ENCODE results near the gene GBE1. TPM values are rescaled to one million over a fixed set of nuclear protein-coding genes. Genes with fewer than 3 reads are reported as not detected.

GBE1 gene
- total RNA-seq, 1 donor from 2014 or later = 27.3 TPM

DNA sequence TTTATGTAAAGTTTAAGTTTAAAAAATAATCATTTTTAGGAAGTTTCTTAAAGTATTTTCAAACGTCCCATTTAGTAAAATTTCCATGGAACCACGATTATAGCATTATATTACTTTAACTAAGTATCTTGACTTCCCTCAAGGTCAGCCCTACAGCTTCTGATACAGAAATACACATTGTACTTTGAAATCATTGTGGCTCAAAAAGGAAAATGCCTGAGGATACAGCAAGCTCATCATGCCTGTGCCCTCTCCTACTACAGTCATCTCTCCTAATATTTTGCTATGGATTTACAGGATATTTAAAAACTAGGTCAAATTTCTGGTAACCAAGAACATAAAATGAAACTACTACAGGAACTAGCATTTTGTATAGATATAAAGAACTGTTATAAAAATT lies 51.8 kb downstream of the GBE1 start:
- ATAC-seq (no peak), DNase-seq (ENCODE audit: low spot score) (no peak)

GRCh38 chr3:81707996-81708395 lies 53.4 kb downstream of the GBE1 start:
- ATAC-seq = no peak
- no peak for DNase-seq (ENCODE audit: low spot score)

DNA sequence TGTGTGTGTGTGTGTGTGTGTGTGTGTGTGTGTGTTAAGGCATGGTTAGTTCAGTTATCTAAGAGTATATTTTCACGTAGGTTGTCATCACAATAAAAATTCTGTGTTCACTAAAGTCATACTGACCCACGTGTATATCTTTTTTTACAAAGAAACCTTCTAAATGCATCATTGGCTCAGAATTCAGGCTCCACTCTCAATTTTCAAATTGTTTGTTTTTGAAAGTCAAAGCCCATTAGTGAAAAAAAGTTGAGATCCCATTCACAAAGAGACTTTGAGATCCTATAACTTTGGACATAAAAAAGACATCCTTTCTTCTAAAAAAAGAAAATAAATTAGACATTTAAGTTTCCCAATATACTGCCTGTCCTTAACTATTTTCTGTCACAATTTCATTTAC lies 59.3 kb downstream of the GBE1 start:
- DNase-seq (ENCODE audit: low spot score) (no peak), ATAC-seq (no peak)

- no peak for ATAC-seq
Measured at GRCh38 chr3:81699536-81700320, 61.7 kb downstream of the GBE1 start.

DNA sequence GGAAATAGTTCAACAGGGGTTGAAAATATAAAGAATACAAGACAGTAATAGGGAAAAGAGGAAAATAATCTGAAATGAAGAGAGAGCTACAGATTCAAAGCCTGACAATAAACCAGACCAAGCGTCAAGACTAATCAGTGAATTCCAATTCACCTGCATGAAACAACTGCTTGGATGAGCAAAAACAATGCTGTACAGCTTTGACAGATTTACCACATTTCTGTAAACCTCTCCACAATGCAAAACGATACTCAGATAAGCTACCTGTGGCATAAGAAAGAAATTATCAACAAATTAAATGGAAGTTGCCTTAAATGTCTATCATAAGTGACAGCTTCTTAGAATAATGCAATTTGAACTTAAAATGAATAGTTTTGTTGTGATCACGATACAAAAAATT lies 65.4 kb downstream of the GBE1 start:
- DNase-seq (ENCODE audit: low spot score) = no peak

More at GRCh38 chr3:81699536-81700320, 61.7 kb downstream of the GBE1 start:
- DNase-seq (ENCODE audit: low spot score) = no peak

DNA sequence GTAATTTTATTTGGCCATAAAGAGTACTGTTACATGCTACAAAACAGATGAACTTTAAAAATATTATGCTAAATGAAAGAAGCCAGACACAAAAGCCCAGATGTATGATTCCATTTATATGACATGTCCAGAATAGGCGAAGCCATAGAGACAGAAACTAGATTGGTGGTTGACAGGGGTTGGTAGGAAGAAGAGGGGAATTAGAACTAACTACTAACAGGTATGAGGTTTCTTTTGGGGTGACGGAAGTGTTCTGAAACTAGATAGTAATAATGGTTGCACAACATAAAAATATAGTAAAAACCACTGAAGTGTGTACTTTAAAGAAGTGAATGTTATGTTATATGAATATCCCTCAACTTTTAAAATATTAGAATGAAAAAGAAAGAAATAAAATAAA lies 66.1 kb downstream of the GBE1 start:
- no peak for DNase-seq (ENCODE audit: low spot score)
- ATAC-seq = no peak

More for the DNA sequence above, 65.4 kb downstream of the GBE1 start:
- no peak for ATAC-seq

- ATAC-seq = no peak
- DNase-seq (ENCODE audit: low spot score) = no peak
Measured at GRCh38 chr3:81694662-81695061, 66.8 kb downstream of the GBE1 start.

DNA sequence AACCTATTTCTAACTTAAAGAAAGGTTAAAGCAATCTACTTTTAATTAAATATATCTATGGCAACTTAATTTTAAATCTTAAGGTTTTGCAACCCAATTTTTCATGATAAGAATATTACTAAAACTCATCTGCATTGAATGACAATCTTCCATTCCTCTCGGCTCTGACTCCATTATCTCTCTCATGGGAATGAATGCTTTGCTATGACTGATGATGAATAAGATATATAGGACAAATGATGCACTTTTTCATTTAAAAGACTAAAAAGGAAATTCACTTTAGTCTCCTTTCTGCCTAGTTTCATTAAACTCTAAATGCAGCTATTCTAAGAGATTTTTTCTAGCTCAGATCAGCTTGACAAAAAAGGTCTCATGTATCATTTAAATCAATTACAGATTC lies 68.7 kb downstream of the GBE1 start:
- ATAC-seq = no peak
- no peak for DNase-seq (ENCODE audit: low spot score)

GRCh38 chr3:81689617-81690016 lies 71.8 kb downstream of the GBE1 start:
- no peak for ATAC-seq
- no peak for DNase-seq (ENCODE audit: low spot score)

GRCh38 chr3:81684751-81685395 lies 76.6 kb downstream of the GBE1 start:
- DNase-seq (ENCODE audit: low spot score) (no peak), ATAC-seq (peak; percentile 95)

DNA sequence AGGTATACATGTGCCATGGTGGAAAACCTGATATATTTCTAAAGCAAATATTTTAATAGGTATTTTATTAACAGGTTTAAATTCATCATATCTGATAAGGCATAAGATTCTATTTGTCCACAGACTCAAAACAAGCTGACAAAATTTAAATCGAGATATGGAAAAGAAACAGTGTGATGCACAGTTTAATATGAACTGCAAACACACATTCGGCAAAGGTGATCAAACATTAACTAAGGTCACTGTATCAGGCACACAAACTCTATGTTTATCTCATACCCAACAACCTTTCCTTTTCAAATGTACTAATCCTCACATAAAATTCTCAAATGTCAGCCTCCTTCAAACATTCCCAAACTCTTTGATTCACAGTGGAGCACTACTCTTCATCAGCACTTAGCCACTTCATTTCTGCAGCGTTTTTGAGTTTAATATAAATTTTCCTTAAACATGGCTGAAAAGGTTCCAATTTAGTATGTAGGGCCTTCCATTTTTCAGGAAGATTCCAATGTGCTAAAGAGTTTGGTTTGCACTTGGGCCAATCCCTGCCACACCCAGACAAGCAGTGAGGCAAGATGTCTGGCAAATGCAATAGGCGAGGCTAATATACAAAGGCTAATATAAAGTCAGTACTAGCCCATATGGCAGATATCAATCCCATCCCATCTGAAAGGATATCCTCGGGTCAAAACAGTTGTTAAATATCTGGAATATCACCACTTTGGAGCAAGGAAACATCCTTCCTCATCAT lies 84.6 kb downstream of the GBE1 start:
- ATAC-seq = peak; percentile 89

GRCh38 chr3:81674690-81675089 lies 86.8 kb downstream of the GBE1 start:
- ATAC-seq (no peak), DNase-seq (ENCODE audit: low spot score) (no peak)

More for the DNA sequence above, 84.6 kb downstream of the GBE1 start:
- no peak for DNase-seq (ENCODE audit: low spot score)

GRCh38 chr3:81668283-81668682 lies 93.2 kb downstream of the GBE1 start:
- ATAC-seq (no peak), DNase-seq (ENCODE audit: low spot score) (no peak)

DNA sequence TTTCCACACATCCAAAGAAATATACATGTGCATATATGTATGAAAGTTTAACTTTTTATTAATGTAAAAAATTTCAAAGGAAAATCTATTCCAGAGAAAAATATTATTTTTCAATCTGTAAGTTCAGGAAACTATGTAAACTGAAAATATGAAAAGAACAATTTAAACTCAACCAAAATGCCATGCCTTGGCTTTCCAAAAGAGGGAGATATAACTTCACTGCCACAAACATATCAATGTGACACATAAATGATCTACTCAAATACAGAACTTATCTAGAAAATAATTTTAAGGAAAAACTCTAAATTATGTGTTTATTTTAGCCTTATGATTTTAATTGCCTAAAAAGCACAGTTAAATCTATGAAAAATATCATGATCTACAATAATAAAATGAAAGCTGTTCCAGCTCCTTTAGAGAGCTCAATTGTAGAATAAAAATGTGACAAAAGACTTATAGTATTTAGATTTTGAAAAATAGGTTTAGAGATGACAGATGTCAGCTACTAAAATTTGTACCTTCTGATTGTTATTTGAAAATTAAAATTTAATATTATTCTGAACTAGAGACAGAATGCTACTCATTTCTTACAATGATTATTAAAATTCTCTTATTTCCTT lies 94.8 kb downstream of the GBE1 start:
- peak; percentile 64 for ATAC-seq

DNA sequence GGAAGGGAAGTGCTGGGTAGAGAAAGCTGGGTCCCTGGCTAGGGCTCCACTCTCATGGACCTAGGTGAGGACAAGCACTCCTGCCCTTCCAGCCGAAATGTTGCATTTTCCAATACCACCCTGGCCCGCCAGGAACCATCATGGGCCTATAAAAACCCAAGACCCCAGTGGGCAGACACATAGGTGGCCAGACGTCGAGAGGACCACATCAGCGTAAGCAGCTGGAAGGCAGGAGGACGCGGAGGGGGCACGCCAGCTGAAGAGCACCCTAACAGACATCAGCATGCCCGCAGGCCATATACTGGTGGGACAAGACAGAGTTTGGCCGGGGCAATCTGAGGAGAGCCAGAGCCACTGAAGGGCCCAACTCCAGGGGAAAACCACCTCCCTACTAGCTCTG lies 98.3 kb downstream of the GBE1 start:
- no peak for DNase-seq (ENCODE audit: low spot score)
- ATAC-seq = no peak

More for the DNA sequence above, 94.8 kb downstream of the GBE1 start:
- no peak for DNase-seq (ENCODE audit: low spot score)

DNA sequence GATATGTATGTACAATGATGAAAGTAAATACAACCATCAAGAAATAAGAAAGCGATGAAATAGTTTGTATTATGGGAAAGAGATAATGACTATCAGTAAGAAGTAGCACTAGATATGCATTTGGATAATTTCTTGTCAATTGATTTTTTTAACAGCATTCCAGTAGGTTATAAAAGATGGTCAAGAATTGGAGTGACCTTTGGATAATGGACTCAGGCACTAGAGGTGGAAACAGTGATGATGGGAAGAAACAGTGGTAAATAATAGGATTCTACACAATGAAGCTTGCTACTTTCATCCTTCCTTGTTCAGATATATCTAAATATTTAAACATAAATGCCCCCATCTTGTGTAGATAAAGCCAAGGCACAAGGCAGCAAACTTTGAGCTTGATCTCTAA lies 101.4 kb downstream of the GBE1 start:
- DNase-seq (ENCODE audit: low spot score) = no peak
- ATAC-seq = peak; percentile 43

DNA sequence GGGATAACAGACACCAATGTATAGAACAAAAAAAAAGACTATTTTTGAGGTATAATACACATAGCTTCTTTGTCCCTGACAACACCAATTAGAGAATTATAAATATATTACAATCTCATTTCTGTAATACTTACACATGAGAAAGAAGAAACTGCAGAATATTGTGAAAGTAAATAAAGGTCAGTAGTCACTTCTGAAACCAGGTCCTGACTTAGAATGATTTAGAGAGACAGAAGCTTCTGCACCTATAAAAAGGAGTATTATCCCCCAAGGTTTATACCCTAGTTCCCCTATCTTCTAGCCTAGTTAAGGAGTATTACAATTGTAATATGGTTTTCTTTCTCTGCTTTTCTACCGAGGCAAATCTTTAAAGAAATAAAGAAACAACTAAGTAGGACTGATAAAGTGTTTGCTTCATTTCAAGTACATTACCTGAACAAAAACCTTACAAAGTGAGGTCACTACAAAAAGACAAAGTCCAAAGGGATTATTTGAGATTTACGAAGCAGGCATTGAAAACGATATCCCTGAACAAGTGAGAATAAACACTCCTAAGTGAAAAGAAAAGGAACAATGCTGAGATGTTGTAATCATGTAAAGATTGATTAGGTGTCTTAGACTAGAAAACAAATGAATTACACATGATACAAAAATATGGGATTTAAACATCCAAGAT lies 103.0 kb downstream of the GBE1 start:
- DNase-seq (ENCODE audit: low spot score) = no peak
- peak; percentile 45 for ATAC-seq

DNA sequence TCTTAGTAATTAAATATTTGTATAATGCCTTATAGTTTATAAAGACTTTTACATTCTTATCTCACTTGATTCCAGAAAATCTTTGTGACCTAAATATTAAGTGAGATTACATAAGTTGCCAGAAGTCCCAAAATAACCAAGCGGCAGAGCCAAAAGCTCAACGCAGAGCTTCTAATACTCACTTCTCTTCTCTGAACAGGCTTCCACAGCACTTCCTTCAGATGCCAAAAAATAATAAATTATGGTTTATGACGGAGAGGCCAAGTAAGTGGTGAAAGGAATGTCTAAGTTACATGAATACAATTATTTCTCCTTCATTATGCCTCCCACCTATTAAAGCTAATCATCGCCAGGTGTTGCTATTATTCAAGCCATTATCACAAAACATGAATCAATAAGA lies 110.3 kb downstream of the GBE1 start:
- ATAC-seq (no peak), DNase-seq (ENCODE audit: low spot score) (no peak)

- DNase-seq (ENCODE audit: low spot score) = no peak
- ATAC-seq = no peak
Measured at GRCh38 chr3:81650187-81650586, 111.3 kb downstream of the GBE1 start.

GRCh38 chr3:81645248-81645647 lies 116.2 kb downstream of the GBE1 start:
- DNase-seq (ENCODE audit: low spot score) = no peak
- ATAC-seq = no peak

DNA sequence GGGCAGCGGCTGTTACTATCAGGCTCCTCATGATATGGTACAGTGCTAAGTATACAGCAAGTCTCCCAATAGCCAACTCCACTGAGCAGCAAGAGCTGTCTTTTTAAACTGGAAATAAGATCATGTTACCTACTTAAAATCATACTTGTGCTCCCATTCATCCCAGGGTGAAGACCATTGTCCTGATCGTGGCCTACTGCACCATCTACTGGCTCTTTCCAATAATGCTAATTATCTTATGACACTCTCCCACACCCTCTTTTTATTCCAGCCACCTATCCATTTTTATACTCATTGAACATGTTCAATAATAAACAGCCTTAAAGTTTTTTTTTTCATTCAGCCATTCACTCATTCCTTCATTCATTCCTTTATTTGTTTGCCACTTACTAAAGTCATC lies 117.7 kb downstream of the GBE1 start:
- DNase-seq (ENCODE audit: low spot score) (no peak), ATAC-seq (peak; percentile 66)

All from left lobe of liver (tissue), 2 donors.